Stimulated activated CD4-positive, alpha-beta T cell treated with anti-CD3 and anti-CD28 coated beads, TNF-alpha, amount 100 ng/mL, for 24 hours (primary cell): Measurements from ENCODE around the gene XPR1.

Experiments
- DNase-seq, 3 experiments: peaks; one replicate each; pipeline ENCODE4 v3.0.0-alpha.2; 2020; ENCODE audit warnings: low read depth in 3 of 3

XPR1 gene

GRCh38 chr1:180932378-180932777 lies 300.6 kb downstream of the XPR1 start:
- no peak for DNase-seq

DNA sequence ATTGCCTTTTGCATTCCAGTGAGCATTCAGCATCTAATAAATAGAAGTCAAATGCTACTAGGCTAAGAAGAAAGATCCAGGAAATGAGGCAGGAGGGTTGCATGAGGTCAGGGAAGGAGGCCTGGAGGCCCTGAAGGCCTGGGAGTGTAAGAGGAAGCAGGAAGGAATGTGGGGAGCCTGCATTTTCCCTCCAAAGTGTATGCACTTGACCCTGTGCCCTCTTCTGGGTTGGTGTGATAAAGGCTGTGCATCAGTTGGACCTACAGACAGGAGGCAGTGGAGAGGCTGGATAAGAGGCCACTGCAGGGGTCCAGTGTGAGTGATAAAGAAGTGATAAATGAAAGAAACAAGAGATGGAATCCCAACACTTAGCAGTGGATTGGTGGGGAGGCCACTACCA lies 301.3 kb downstream of the XPR1 start:
- DNase-seq = no peak

DNA sequence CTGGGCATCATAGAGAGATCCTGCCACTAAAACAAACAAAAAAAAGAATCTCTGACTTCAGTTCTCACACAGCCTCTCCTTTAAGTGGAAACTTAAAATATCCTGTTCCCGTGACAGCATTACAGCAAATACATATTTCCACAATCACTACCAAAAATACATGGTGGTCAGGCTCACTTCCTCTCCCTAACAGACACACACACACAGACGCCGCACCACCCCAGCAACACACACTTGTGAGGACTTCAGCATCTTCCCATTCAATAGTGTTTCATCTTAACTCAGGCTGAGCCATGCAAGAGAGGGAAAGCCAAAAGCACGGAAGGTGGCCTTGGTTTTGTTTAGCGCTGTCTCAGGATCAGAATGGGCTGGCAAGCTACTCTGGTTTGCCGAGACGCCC lies 302.7 kb downstream of the XPR1 start:
- DNase-seq = no peak

GRCh38 chr1:180935326-180936109 lies 303.7 kb downstream of the XPR1 start:
- DNase-seq = no peak

- no peak for DNase-seq
Measured at GRCh38 chr1:180936110-180937011, 304.5 kb downstream of the XPR1 start.

DNA sequence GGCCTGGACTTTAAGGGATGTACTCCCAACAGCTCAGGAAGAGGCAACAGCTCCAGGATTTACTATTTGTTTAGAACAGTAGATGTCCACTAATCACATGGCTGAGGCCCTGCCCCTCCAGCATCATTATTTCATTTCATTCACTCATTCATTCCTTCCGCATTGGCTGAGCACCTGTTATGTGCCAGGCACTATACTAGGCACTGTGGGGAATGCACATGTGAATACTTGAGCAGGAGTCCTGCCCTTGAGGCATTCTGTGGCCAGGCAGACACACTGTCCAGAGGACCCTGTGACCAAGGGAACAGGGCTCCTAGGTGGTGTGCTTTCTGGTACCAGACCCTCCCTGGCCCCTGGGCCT lies 305.2 kb downstream of the XPR1 start:
- DNase-seq = no peak

- no peak for DNase-seq
Measured at GRCh38 chr1:180937624-180938225, 305.9 kb downstream of the XPR1 start.

DNA sequence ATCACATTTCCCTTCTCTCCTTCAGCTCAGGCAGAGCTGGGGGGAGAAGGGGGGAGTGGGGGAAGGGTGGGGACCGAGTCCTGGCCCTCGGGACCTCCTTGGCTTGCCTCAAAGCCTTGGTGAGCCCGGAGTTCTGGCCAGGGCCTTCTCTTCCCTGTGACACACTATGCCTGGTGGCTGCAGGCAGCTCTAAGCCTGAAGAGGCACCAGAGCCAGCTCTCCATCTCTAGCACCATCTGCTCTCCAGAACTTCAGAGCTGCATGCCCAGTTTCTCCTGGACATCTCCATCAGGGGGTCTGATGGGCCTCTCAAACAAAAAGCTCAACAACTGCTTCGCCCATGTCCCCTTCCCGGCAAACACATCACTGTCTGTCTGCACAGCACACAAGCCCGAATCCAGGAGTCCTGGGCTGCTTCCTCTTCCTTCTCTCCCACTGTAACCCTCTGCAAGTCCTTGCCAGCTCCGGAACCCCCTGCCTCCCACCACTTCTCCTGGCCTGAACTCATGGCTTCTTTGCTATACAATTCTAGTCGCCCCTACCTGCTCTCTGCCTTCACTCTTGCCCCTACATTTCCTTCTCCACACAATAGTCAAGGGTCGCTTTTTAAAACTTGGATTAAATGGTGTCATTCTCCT lies 307.4 kb downstream of the XPR1 start:
- DNase-seq = no peak

GRCh38 chr1:180939711-180940103 lies 307.9 kb downstream of the XPR1 start:
- DNase-seq = no peak
